HG03432 (cell line): ENCODE results near the gene GLP1R.

Source experiments
- ATAC-seq: cut with Tn5 transposase; IDR thresholded peaks from one replicate; pipeline ENCODE4 v1.9.1; 2021; ENCODE audit warnings: mild to moderate bottlenecking, moderate library complexity; ENCODE audit not compliant: unreplicated experiment

Gene GLP1R

DNA sequence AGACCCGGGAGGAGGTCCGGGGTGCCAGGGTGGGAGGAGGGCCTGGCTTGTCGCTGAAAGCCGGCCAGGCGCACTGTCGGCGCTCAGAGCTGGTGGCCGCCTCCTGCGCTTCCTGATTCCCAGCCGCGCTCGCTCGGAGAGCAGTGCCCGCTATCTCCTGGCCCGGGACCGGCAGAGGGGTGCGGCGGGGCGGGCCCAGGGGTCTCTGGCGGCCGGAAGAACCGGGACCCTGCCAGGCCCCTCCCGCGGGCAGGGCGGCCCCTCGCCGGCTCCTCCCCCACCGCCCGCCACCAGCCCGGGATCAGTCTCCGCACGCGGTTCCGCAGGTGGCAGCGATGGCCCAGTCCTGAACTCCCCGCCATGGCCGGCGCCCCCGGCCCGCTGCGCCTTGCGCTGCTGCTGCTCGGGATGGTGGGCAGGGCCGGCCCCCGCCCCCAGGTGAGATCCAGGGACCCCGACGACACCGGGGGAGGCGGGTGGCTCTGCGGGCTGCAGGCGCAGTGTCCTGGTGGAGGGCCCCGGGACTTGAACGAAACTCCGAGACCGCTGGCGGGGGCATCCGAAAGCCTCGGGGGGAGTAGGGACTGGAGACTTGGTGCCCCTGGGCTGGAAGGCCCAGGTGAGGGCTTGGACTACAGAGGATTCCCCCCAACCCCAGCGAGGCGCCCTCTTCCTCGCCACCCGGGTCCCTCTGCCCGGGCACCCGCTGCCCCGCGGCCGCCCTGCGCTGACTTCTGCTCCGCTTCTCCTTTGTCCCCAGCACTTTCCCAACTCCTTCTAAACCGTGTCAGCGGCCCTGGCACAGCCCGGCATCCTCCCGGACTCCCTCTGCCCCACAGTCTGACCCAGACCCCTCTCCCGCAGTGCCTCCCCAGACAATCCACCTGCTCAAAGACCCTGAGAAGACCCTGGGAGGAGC is at the start of gene GLP1R:
GLP1R (plus strand) TSS at position 301 of the 919 bp plus-strand sequence; CDS start at position 361, 60 bp downstream.
- no peak for ATAC-seq

DNA sequence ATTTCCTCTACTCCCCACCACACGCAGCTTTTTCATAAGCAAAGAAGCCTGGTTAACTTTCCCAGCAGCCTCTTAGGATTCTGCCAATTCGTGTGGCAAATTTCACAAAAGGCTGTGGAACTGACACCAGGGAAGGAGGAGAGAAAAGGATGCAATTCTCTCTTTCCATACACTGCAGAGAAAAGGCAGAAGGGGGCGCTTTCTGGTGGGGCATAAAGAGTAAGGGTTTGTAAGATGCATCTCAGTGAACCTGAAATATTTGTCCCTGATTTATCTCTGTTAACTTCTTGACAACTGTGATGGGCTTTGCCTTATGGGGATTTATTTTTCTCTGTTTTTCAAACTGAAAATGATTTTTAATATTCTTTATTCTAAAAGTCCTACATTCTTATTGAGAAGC is 45.5 kb upstream of the GLP1R start:
- ATAC-seq = no peak

DNA sequence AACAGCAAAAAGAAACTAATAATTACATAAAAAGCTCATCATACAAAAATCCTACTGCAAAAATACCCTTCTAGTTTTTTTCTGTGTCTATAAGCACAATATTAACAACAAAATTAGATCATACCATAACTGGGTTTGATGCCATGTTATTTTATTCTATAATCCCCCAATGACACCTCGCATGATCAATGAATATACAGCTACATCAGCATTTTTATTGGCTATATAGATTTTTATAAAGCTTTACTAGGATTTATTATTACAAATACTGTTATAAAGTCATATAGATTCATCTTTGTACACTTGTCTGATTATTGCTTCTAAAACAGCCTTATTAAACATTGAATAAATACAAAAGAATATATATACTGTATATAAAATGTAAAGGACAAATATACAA is 45.1 kb upstream of the GLP1R start:
- ATAC-seq = no peak

DNA sequence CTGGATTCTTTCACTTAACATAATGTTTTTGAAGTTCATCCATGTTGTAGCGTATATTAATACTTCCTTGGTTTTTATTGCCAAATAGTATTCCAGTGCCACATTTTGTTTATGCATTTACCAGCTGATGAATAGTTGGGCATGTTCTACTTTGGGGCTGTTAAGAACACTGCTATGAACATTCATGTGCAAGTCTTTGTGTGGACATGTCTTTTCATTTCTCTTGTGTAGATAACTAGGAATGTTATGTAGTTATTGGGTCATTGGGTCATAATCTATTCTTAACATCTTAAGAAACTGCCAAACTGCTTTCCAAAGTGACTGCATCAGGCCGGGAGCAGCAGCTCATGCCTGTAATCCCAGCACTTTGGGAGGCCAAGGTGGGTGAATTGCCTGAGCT is 43.8 kb upstream of the GLP1R start:
- no peak for ATAC-seq

DNA sequence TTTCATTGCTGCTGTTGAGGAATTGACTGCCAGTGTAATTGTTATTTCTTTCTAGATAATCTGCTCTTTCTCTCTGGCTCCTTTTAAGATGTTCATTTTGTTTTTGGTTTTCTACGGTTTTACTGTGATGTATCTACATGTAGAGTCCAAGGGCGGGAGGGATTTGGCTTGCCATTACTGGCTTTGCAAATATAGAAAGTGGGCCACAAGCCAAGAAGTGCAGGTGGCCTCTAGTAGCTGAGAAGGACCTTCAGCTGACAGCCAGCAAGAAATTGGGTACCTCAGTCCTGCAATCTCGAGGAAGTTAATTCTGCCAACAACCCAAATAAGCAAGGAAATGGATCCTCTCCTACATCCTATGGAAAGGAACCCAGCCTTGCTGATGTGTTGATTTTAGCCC is 42.8 kb upstream of the GLP1R start:
- ATAC-seq = no peak

DNA sequence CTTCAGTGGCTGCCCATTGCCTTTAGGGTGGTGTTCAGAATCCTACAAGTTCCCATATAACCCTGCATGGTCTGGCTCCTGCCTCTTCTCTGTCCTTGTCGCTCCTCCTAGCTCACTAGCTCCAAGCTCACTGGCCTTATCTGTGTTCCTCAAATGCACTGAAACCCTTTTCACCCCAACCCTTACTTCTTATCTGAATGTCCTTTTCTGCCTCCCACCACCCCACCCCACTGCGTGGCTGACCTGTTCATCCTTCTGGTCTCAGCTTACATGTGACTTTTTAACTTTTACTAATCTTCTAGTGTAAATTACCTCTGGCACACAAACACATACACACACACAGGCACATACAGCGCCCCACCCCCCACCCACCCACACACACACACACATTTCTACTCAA is 41.0 kb upstream of the GLP1R start:
- ATAC-seq = no peak

DNA sequence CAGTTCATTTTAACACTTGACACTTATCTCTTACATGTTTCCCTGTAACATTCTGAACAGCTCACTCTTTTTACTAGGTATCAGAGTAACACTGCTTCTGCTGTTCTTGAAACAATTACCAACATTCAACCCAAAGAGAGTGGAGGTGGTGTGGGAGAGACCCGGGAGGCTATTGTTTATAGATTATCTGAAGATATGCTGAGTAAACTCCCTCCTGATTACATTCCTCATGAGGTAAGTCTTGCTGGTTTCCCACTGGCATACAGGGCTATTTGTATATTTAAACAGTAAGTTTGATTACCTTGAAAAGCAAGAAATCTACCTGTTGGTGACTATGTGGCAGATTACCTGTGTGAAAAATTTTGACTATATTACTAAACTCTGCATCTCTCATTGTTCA is 39.8 kb upstream of the GLP1R start:
- ATAC-seq = no peak

DNA sequence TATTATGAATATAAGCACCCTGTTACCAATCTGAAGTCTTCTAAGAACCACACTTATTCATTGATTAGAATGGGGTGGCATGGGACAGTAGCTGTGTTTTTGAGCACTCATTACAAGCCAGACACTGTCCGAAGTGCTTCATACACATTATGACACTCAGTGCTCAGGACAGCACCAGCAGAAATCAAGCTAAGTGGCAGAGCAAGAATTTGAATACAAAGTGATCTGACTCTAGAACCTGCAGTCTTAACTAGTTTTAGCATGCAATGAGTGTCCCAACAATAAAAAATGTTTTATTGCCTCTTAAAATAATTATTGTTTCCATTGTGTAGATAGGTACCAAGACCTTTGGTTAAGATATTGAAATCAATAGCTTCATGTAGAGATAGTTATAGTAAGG is 39.1 kb upstream of the GLP1R start:
- ATAC-seq = no peak

DNA sequence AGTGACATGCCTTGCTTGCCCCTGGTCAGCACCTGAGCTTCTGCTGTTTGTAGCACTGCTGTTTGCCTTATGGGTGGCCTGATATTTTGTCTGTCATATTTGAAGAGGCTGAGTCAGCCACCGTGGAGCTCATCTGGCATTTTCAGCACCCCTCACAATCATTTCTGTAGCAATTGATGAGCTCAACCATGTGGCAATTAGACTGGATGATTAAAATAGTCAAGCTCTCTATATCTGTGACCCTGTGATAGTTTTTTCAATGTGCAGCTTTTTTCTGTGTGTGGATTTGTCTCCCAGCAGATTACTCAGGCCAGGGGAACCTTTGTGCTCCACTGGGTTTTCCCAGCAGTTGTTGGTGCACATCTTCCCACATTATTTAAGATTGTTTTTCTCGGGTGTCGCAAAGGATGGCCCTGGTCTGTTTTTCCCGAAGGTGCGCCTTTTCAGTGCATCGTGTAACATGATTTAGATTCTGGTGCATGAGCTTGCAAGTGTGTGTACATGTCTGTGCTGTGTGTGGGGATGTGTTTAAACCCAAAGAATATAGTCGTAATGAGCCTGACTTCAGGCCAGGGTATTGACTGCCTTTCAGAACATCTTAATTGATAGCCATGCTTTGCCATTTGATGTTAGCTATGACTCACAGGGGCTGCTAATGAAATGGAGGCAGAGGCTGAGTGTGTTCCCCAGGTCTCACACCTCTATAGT is 31.6 kb upstream of the GLP1R start:
- ATAC-seq = no peak

DNA sequence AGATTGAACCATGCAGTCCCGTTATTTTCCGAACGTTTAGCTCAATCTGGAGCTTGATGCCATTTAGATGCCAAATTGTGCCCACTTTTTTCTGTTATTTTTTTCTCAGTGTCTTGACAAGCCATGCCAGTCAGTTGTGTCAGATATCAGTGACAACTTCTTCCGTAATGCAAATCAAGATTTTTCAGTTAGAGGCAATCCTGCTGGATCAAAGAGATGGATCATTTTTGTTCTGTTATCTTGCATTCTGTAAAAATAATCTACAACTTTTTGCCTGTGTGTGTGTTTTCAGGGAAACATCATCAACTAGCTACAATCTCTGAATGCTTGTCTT is 31.1 kb upstream of the GLP1R start:
- no peak for ATAC-seq

DNA sequence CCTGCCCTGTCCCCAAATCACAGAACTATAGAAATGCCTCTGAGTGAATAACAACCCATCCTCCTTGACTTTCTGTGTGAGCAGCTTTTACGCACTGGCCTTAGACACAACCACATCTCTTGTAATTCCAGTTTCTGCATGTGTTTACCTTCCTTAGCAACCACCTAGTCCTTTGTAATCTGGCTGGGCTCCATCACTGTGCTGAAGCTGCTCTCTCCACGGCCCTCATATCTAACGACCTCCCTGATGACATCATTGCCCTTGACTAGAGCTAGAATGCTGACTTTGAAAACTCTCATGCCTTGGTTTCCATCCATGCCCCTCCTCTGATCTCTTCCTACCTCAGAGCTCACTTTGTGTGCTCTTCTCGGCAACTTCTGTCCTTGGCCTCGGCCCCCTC is 30.5 kb upstream of the GLP1R start:
- ATAC-seq = no peak

DNA sequence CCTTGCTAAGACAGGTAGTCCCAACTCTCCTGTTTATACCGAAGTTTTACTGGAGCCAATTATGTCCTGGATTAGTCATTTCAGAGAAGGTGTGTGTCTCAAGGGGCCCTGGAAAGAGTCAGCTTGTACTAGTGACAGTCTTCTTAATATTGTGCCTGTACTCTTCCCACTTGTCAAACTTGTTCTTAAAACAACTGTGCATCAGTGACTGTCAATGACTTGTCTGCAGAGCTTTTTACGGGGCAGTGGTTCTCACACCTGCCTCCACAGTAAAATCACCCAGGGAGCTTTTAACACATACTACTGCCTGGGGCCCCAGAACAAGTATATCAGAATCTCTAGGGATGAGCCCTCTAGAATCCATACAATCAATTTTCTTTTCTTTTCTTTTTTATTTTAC is 28.4 kb upstream of the GLP1R start:
- no peak for ATAC-seq

DNA sequence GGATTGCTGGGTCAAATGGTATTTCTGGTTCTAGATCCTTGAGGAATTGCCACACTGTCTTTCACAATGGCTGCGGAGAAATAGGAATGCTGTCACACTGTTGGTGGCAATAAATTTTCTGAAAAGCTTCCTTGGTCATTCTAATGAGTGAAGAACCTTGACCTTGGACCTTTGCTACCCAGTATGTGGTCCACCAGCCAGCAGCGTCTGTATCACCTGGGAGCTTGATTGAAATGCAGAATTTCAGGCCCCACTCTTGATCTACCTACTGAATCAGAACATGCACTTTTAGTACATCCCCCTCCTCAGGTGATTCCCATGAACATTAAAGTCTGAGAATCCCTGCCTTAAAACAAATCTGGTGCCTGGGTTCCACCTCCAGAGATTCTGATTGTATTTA is 27.5 kb upstream of the GLP1R start:
- ATAC-seq = no peak

DNA sequence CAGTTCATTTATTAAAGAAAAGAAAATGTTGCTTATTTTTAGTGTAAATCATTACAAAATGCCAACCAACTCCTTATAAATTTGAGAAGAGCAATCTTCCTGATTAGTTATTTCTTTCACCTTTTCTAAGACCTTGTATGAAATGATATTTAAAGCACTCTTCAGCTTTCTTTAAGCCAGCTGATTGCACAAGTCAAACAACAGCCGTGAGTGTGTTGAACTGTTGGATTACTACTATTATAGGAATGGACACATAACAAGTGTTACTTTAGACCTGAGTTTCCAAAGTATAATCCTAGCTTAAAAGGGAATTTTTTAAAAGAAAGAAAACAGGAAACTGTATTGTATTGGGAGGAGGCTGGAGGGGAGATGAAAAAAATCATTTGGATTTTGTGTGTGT is 26.8 kb upstream of the GLP1R start:
- ATAC-seq = no peak

DNA sequence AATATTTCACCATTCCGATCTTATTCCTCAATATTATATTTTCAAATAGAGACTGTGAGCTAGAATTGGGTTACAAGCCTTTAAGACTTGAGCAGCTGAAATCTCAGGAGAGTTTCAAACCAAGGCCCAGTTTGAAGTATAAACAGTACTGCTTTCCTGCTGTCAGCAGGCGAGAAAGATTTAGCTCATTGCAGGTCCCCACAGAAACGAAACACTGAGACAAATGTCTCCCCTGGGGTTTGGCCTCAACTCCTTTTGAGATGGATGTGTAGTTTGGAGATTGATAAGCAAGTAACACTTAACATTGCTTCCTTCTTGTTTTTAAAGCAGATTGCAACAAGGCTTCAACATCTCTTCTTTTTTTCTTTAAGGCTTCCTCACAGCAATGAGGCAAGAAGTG is 22.4 kb upstream of the GLP1R start:
- no peak for ATAC-seq

DNA sequence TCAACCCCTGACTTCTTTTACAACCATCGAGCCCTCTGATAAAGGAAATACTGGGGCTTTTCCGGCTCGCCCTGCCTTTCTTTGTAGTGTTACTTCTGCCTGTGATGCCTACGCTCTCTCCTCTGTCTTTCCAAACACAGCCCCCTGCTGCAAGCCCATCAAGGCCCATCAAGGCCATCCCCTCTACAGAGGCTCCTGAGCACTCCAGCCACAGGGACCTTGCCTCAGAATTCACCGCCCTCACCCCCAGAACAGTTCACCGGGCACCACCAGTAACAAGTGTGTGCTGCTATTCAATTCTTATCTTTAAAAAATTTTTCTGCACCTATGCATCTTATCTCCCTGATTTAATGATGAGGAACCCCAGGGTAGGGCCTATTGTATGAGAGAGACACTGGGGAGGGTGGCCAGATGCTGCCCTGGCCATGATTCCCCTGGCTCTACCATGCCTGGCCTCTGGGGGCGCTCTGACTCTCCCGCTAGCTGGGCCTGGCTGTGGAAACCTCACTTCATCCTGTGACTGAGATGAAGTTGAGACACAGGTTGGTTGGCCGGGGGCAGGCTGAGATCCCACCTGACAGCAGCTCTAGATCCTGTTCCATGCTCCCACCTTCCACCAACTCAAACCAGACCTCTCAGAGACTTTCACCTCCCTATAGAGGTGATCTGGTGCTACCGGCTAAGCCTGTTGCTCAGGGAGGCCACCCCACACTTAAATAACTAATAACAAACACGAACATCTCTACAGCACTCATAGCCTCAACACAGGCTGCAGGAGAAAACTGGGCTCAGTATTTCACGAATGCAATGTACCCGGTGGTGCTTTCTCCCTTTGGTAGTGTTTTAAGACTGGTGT is 19.2 kb upstream of the GLP1R start:
- no peak for ATAC-seq

DNA sequence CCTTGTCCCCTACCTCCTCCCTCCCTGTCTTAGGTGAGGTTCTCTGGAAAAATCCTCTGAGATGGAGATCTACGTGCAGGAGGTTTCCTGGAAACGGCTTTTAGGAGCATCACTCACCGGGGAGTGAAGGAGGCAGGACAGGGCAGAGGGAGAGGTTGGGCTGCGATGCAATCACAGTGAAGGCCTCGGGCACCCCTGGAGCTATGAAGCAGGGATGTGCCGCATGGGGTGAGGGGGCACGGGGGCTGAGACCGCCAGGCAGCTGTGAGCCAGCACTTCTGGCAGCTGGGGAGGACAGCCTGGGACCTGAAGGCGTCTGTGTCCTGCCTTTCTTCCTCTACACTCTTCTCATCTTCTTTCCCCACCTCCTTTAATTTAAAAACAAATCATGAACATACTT is 12.9 kb upstream of the GLP1R start:
- no peak for ATAC-seq

DNA sequence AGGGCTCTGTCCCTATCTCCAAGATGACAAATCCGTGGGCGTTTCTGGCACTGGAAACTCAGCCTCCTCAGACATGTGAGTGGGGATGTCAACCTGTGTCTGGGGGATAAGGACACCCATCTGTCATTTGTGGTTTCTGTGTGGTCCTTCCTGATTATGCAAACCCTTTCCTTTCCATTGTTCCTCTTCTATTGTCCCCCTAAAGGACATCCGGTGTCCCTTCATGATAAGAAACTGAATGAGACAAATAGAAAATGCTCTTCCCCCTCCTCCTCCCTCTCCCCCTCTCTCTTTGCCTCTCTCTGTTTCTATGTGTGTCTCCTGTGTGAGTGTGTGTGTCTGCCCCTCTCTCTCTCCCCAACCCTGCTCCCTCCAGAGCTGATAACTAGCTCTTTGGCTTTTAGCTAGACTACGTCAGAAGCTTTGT is 11.5 kb upstream of the GLP1R start:
- no peak for ATAC-seq

DNA sequence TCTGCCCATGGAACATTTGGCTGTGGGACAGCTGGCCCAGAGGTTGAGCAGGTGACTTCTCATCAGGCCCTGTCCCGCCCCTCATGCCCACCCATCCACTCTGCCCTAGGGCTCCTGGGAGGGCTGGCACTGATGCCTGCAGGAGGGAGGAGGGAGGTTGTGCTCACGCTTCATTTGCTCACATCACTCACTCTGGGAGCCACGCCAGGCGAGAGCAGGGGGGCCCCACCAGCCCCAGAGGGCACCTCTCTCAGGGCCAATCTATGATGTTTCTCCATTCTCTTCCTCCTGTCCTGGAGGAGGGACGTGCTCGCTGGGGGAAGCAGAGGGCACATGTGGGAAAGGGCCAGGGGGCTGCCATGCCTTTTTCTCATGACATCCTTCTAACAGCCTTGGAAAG is 10.9 kb upstream of the GLP1R start:
- no peak for ATAC-seq

DNA sequence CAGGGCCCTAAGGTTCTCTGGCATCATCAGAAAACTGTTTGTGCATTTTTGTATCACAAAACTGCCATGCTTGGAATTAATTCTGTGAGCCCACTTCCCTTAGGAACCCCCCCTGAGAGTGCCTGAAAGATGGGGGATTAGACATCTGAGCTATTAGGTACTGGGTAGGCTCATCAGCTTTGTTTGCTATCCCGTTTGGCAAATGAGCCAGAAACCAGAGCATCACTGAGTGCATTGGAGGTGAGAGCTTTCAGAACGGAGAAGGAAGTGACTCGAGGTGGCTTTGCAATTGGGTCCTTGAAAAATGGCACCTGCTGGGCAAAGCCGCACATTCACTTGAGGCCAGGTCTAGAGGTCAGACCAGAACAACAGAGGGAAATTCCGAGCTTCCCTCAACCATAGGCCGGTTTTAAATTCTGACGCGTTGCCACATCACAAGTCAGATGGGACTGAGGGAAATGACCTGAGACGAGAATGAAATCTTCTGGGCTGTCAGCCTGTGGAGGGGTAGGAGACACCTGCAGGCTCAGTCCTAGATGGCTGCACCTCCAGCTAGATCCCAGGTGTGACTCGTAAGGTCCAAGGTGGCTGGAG is 8.4 kb upstream of the GLP1R start:
- no peak for ATAC-seq

DNA sequence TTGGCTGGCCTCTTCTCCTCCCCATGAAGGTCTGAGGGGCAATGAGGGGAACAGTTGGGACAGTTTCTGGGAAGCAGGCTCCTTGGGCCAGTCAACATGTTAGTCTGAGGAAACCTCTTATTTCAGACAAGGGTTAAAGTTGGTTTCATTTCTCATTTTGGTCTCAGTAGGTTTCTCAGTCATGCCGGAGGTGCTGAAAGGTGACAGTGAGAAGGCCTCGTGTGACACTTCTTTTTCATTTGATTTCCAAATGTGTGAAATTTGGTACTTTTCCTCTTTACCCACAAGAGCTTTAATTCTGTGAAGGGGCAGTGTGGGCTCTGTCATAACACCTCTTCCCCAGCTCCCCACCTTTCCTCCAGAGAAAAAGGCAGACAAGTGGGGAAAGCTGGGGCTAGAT is 7.5 kb upstream of the GLP1R start:
- ATAC-seq = no peak
